Body of pancreas (tissue), 4 donors: ENCODE measurements around the gene USP10.

Experiments
- POLR2A ChIP-seq, 3 donors: fragments of 450-650 bp; IDR thresholded peaks; one replicate each; pipeline ENCODE4 v1.6.1; 2016; ENCODE audit warnings: antibody characterized with exemption in 3 of 3, mild to moderate bottlenecking in 2 of 3
- TF ChIP-seq, protein P1 (sequence below), 7 experiments: fragments of 450-650 bp in 4 of 7; fragments of 200-600 bp in 3 of 7; sonication (generic) in 3 of 7; IDR thresholded peaks; one replicate each; pipeline ENCODE4 v1.5.1; 2016 to 2019; ENCODE audit warnings: antibody characterized with exemption in 7 of 7

DNA sequence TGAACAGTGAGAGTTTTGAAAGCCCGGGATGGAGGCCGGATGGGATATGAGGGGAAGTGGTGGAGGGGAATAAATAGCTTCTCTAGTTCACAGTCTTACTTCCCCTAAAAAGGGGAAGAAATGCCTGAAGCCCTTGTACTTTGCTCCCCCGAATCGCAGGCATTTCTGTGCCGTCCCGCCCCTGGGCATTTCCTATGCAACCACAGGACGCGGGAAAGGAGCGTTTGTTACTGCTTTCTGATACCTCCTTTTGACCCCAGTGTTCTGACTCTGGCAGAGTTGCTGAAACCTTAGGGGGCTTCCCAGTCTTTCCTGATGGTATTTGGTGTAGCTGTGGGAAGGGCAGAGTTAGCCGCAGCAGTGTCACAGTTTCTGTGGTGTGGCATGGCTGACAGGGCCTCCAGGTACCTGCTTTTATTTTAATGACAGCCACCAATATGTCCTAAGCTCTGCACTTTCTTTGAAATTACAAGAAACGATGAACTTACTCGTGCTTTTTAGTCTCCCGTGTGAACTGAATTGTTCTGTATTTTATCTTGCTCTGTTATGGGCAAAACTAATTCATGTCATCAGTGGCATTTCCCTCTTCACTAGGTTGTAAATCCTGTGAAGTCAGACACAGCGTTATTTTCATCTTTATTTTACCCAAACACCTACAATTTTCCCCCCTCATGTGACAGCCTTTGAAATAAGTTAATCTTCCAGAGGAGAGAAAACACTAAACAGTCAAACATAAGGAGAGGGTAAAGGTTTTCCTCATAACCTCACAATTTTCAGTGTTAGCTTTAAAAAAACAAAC is 27.1 kb downstream of the USP10 start:
- TF ChIP-seq, protein P1, sequence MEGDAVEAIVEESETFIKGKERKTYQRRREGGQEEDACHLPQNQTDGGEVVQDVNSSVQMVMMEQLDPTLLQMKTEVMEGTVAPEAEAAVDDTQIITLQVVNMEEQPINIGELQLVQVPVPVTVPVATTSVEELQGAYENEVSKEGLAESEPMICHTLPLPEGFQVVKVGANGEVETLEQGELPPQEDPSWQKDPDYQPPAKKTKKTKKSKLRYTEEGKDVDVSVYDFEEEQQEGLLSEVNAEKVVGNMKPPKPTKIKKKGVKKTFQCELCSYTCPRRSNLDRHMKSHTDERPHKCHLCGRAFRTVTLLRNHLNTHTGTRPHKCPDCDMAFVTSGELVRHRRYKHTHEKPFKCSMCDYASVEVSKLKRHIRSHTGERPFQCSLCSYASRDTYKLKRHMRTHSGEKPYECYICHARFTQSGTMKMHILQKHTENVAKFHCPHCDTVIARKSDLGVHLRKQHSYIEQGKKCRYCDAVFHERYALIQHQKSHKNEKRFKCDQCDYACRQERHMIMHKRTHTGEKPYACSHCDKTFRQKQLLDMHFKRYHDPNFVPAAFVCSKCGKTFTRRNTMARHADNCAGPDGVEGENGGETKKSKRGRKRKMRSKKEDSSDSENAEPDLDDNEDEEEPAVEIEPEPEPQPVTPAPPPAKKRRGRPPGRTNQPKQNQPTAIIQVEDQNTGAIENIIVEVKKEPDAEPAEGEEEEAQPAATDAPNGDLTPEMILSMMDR (IDR thresholded peaks at IDR 0.05), result no peak
- no peak for TF ChIP-seq POLR2A (IDR thresholded peaks at IDR 0.05)
